Spinal cord (tissue), 10 donors: ENCODE results near the gene CHAF1A. TPM values are rescaled to one million over a fixed set of nuclear protein-coding genes. Genes with fewer than 3 reads are reported as not detected.

ENCODE experiments used
- DNase-seq, 6 donors: peaks; one replicate each; pipeline versions ENCODE4 v3.0.0 to v3.0.0-alpha.2; 2013 to 2015; ENCODE audit warnings: low spot score in 6 of 6, low read depth in 4 of 6
- H3K27ac ChIP-seq: one replicate; pipeline ENCODE4 v1.5.1; 2013; ENCODE audit warnings: low read depth, low read length, control low read depth
- H3K27me3 ChIP-seq: one replicate; pipeline ENCODE4 v1.6.1; 2013; ENCODE audit warnings: low read length; ENCODE audit not compliant: control insufficient read depth, insufficient read depth
- H3K36me3 ChIP-seq: one replicate; pipeline ENCODE4 v1.6.1; 2013; ENCODE audit warnings: low read length; ENCODE audit not compliant: control insufficient read depth, insufficient read depth
- H3K4me1 ChIP-seq: one replicate; pipeline ENCODE4 v1.6.1; 2013; ENCODE audit warnings: low read length; ENCODE audit not compliant: control insufficient read depth, insufficient read depth
- H3K4me3 ChIP-seq: one replicate; pipeline ENCODE4 v1.5.1; 2013; ENCODE audit warnings: low read depth, low read length, control low read depth
- H3K9me3 ChIP-seq: one replicate; pipeline ENCODE4 v1.6.1; 2013; ENCODE audit warnings: low read length; ENCODE audit not compliant: control insufficient read depth, insufficient read depth
- WGBS: methylation state at CpG from one replicate; pipeline ENCODE4 v1.1.5; 2013; ENCODE audit warnings: missing lambda C conversion rate; ENCODE audit not compliant: insufficient coverage; 5-methylcytosine and 5-hydroxymethylcytosine counted together
- polyA plus RNA-seq, 2 donors: library from polyadenylated mRNA; unstranded; fragments of 120-200 nt; gene quantifications; one replicate each; pipeline ENCODE4 v1.2.1, GENCODE V29; 2013; ENCODE audit not compliant: insufficient read length in 2 of 2
- total RNA-seq, 2 donors: library from RNA; depleted of rRNA in 1 of 2; stranded (reverse); fragments of 120-200 nt in 1 of 2; fragments of >200 nt in 1 of 2; gene quantifications; one replicate each; pipeline versions ENCODE4 v1.2.3 to v1.2.4, GENCODE V29; 2013 to 2014
- donor health status: healthy.

CHAF1A gene
- total and polyA plus RNA-seq, 4 donors = 6.2 to 16.9 (median 11.7) TPM

- Histone ChIP-seq H3K4me3 (peak overlapping the region; percentile 53), H3K4me1 (peaks cover 48% of the 10 kb centered on the region), H3K27me3 (no peaks in the 10 kb centered on the region), H3K36me3 (peaks cover 12% of the 10 kb centered on the region), H3K9me3 (no peaks in the 10 kb centered on the region), H3K27ac (peak overlapping the region; percentile 85)
- no peak for DNase-seq
- 14% methylated on average over 1 of the region's 8 CpGs for WGBS
Measured at GRCh38 chr19:4401769-4402170, 670 bp upstream of the CHAF1A start.

GRCh38 chr19:4403005-4403761 is 743 bp downstream of the CHAF1A start:
- no peaks in the 10 kb centered on the region for H3K9me3 ChIP-seq
- WGBS = 11% methylated on average over 32 of the region's 32 CpGs
- no peak for DNase-seq
- peaks cover 3% of the 10 kb centered on the region for H3K36me3 ChIP-seq
- H3K27ac ChIP-seq = no peak overlapping the region
- H3K27me3 ChIP-seq = no peaks in the 10 kb centered on the region
- peaks cover 34% of the 10 kb centered on the region for H3K4me1 ChIP-seq
- peak overlapping the region; percentile 72 for H3K4me3 ChIP-seq

- H3K4me3 ChIP-seq = no peak overlapping the region
- peaks cover 14% of the 10 kb centered on the region for H3K36me3 ChIP-seq
- no peak overlapping the region for H3K27ac ChIP-seq
- peaks cover 15% of the 10 kb centered on the region for H3K4me1 ChIP-seq
- H3K9me3 ChIP-seq = no peaks in the 10 kb centered on the region
- H3K27me3 ChIP-seq = no peaks in the 10 kb centered on the region
- DNase-seq = no peak
- WGBS = 74% methylated on average over 5 of the region's 8 CpGs
Measured at GRCh38 chr19:4405977-4406376, 3.5 kb downstream of the CHAF1A start.

GRCh38 chr19:4406626-4407025 is 4.2 kb downstream of the CHAF1A start:
- 96% methylated on average over 5 of the region's 7 CpGs for WGBS
- H3K9me3 ChIP-seq = no peaks in the 10 kb centered on the region
- no peaks in the 10 kb centered on the region for H3K27me3 ChIP-seq
- peaks cover 9% of the 10 kb centered on the region for H3K4me1 ChIP-seq
- DNase-seq = no peak
- H3K36me3 ChIP-seq = peaks cover 14% of the 10 kb centered on the region
- H3K4me3 ChIP-seq = no peak overlapping the region
- no peak overlapping the region for H3K27ac ChIP-seq

- H3K27ac ChIP-seq = no peak overlapping the region
- H3K36me3 ChIP-seq = peaks cover 30% of the 10 kb centered on the region
- H3K9me3 ChIP-seq = no peaks in the 10 kb centered on the region
- H3K27me3 ChIP-seq = no peaks in the 10 kb centered on the region
- peaks cover 3% of the 10 kb centered on the region for H3K4me1 ChIP-seq
- DNase-seq = no peak
- 80% methylated on average over 22 of the region's 23 CpGs for WGBS
- H3K4me3 ChIP-seq = no peak overlapping the region
Measured at GRCh38 chr19:4409123-4409933, 6.9 kb downstream of the CHAF1A start.

- H3K27me3 ChIP-seq = no peaks in the 10 kb centered on the region
- H3K4me1 ChIP-seq = peaks cover 3% of the 10 kb centered on the region
- no CpG with 5 or more reads among the region's 3 CpGs for WGBS
- peaks cover 33% of the 10 kb centered on the region for H3K36me3 ChIP-seq
- H3K4me3 ChIP-seq = no peak overlapping the region
- DNase-seq = no peak
- no peak overlapping the region for H3K27ac ChIP-seq
- no peaks in the 10 kb centered on the region for H3K9me3 ChIP-seq
Measured at GRCh38 chr19:4413588-4413987, 11.1 kb downstream of the CHAF1A start.

GRCh38 chr19:4414144-4414799 is 11.8 kb downstream of the CHAF1A start:
- peaks cover 3% of the 10 kb centered on the region for H3K4me1 ChIP-seq
- H3K9me3 ChIP-seq = no peaks in the 10 kb centered on the region
- H3K27me3 ChIP-seq = no peaks in the 10 kb centered on the region
- peak overlapping the region; percentile 11 for H3K27ac ChIP-seq
- no peak overlapping the region for H3K4me3 ChIP-seq
- 97% methylated on average over 7 of the region's 7 CpGs for WGBS
- DNase-seq = no peak
- peaks cover 35% of the 10 kb centered on the region for H3K36me3 ChIP-seq

- Histone ChIP-seq H3K4me3 (no peak overlapping the region), H3K9me3 (no peaks in the 10 kb centered on the region), H3K4me1 (peaks cover 3% of the 10 kb centered on the region), H3K36me3 (peaks cover 29% of the 10 kb centered on the region), H3K27ac (peak overlapping the region; percentile 47), H3K27me3 (no peaks in the 10 kb centered on the region)
- 52% methylated on average over 5 of the region's 9 CpGs for WGBS
- DNase-seq = peak in 1 of 6 donors; percentile 89
Measured at GRCh38 chr19:4414800-4415321, 12.4 kb downstream of the CHAF1A start.

- no peaks in the 10 kb centered on the region for H3K27me3 ChIP-seq
- WGBS = 68% methylated on average over 8 of the region's 10 CpGs
- DNase-seq = peak in 2 of 6 donors; percentile 18 to 90
- H3K4me1 ChIP-seq = peaks cover 3% of the 10 kb centered on the region
- H3K27ac ChIP-seq = peak overlapping the region; percentile 47
- H3K36me3 ChIP-seq = peaks cover 27% of the 10 kb centered on the region
- H3K4me3 ChIP-seq = no peak overlapping the region
- no peaks in the 10 kb centered on the region for H3K9me3 ChIP-seq
Measured at GRCh38 chr19:4415352-4415751, 12.9 kb downstream of the CHAF1A start.
